H1 (cell line): ENCODE measurements around the gene ZC3H12C. TPM values are rescaled to one million over a fixed set of nuclear protein-coding genes. Genes with fewer than 3 reads are reported as not detected.

Experiments
- BRCA1 ChIP-seq: IDR thresholded peaks from 2 replicates; pipeline ENCODE4 v1.6.1; 2012; ENCODE audit warnings: low read depth, low read length, improper control_type of control experiment
- CBX8 ChIP-seq: fragments of 300-800, 300-1000 bp; sonication (generic); IDR thresholded peaks from 2 replicates; pipeline ENCODE4 v1.7.1; 2016; ENCODE audit warnings: low read depth, low read length, borderline replicate concordance
- HDAC2 ChIP-seq, 2 experiments: fragments of 300-600 bp in 1 of 2; sonication (generic) in 1 of 2; IDR thresholded peaks; 2 replicates each; pipeline ENCODE4 v1.6.1; 2011 to 2012; ENCODE audit warnings: low read depth in 2 of 2, low read length in 2 of 2, mild to moderate bottlenecking in 2 of 2, moderate library complexity in 2 of 2, borderline replicate concordance in 1 of 2, inconsistent platforms in 1 of 2
- TBP ChIP-seq: IDR thresholded peaks from 2 replicates; pipeline ENCODE4 v1.6.1; 2011; ENCODE audit warnings: low read depth, low read length, improper control_type of control experiment
- polyA plus RNA-seq, 7 experiments: library from polyadenylated mRNA; depleted of rRNA in 3 of 7; stranded (reverse) in 5 of 7; unstranded in 2 of 7; fragments of >200 nt in 5 of 7; fragments of 200-250 nt in 2 of 7; gene quantifications; 1 replicate in 5 of 7; 2 replicates in 1 of 7; 4 replicates in 1 of 7; pipeline versions ENCODE4 v1.2.1 to v1.2.3, GENCODE V29; 2011 to 2013; ENCODE audit warnings: missing spikeins in 2 of 7, mixed read lengths in 2 of 7
- total RNA-seq: library from RNA; stranded (reverse); fragmentation: NEBNext Ultra II Directional; extraction: Animal tissue kit (Norgen Biotek cat#: 25700); gene quantifications from 2 replicates; pipeline ENCODE4 v1.2.1, GENCODE V29; 2021
- TF ChIP-seq, protein P1 (sequence below): fragments of 300-600 bp; sonication (generic); IDR thresholded peaks from 2 replicates; pipeline ENCODE4 v1.7.1; 2012; ENCODE audit warnings: low read length, moderate library complexity, mild to moderate bottlenecking, inconsistent platforms; ENCODE audit not compliant: insufficient replicate concordance
- TF ChIP-seq, protein P2 (sequence below), 3 experiments: IDR thresholded peaks; 1 replicate in 2 of 3; 2 replicates in 1 of 3; pipeline versions ENCODE4 v1.5.1 to v1.6.1; 2011; ENCODE audit warnings: low read length in 3 of 3, mild to moderate bottlenecking in 3 of 3, inconsistent platforms in 2 of 3, low read depth in 1 of 3, moderate library complexity in 1 of 3; ENCODE audit not compliant: insufficient read depth in 1 of 3; ENCODE audit errors: control extremely low read depth in 1 of 3
- TF ChIP-seq, protein P3 (sequence below): IDR thresholded peaks from 2 replicates; pipeline ENCODE4 v1.6.1; 2012; ENCODE audit warnings: inconsistent platforms

Gene ZC3H12C
- total and polyA plus RNA-seq, 2 of the 8 experiments (the other 6 are each of a cell fraction or from before 2014, with no cell fraction given), result 2.0 to 2.7 TPM

DNA sequence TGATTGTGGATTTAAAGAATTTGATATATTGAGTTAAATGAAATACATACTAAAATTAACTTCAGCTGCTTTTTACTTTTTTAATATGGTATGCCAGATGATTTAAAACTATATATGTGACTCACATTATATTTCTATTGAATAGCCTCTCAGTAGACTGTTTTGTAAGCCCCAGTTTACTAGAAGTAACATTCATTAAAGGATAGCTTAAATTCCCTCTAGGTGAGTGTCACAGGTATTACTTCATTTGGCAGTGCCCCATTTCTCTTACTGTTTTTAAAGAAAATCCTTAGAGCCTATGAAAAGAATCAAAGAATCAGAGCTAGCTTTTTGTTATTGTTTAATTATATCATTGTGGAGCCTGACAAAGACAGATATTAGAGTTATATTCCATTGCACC, 48.6 kb downstream of the ZC3H12C start (continued):
- TF ChIP-seq, protein P1, sequence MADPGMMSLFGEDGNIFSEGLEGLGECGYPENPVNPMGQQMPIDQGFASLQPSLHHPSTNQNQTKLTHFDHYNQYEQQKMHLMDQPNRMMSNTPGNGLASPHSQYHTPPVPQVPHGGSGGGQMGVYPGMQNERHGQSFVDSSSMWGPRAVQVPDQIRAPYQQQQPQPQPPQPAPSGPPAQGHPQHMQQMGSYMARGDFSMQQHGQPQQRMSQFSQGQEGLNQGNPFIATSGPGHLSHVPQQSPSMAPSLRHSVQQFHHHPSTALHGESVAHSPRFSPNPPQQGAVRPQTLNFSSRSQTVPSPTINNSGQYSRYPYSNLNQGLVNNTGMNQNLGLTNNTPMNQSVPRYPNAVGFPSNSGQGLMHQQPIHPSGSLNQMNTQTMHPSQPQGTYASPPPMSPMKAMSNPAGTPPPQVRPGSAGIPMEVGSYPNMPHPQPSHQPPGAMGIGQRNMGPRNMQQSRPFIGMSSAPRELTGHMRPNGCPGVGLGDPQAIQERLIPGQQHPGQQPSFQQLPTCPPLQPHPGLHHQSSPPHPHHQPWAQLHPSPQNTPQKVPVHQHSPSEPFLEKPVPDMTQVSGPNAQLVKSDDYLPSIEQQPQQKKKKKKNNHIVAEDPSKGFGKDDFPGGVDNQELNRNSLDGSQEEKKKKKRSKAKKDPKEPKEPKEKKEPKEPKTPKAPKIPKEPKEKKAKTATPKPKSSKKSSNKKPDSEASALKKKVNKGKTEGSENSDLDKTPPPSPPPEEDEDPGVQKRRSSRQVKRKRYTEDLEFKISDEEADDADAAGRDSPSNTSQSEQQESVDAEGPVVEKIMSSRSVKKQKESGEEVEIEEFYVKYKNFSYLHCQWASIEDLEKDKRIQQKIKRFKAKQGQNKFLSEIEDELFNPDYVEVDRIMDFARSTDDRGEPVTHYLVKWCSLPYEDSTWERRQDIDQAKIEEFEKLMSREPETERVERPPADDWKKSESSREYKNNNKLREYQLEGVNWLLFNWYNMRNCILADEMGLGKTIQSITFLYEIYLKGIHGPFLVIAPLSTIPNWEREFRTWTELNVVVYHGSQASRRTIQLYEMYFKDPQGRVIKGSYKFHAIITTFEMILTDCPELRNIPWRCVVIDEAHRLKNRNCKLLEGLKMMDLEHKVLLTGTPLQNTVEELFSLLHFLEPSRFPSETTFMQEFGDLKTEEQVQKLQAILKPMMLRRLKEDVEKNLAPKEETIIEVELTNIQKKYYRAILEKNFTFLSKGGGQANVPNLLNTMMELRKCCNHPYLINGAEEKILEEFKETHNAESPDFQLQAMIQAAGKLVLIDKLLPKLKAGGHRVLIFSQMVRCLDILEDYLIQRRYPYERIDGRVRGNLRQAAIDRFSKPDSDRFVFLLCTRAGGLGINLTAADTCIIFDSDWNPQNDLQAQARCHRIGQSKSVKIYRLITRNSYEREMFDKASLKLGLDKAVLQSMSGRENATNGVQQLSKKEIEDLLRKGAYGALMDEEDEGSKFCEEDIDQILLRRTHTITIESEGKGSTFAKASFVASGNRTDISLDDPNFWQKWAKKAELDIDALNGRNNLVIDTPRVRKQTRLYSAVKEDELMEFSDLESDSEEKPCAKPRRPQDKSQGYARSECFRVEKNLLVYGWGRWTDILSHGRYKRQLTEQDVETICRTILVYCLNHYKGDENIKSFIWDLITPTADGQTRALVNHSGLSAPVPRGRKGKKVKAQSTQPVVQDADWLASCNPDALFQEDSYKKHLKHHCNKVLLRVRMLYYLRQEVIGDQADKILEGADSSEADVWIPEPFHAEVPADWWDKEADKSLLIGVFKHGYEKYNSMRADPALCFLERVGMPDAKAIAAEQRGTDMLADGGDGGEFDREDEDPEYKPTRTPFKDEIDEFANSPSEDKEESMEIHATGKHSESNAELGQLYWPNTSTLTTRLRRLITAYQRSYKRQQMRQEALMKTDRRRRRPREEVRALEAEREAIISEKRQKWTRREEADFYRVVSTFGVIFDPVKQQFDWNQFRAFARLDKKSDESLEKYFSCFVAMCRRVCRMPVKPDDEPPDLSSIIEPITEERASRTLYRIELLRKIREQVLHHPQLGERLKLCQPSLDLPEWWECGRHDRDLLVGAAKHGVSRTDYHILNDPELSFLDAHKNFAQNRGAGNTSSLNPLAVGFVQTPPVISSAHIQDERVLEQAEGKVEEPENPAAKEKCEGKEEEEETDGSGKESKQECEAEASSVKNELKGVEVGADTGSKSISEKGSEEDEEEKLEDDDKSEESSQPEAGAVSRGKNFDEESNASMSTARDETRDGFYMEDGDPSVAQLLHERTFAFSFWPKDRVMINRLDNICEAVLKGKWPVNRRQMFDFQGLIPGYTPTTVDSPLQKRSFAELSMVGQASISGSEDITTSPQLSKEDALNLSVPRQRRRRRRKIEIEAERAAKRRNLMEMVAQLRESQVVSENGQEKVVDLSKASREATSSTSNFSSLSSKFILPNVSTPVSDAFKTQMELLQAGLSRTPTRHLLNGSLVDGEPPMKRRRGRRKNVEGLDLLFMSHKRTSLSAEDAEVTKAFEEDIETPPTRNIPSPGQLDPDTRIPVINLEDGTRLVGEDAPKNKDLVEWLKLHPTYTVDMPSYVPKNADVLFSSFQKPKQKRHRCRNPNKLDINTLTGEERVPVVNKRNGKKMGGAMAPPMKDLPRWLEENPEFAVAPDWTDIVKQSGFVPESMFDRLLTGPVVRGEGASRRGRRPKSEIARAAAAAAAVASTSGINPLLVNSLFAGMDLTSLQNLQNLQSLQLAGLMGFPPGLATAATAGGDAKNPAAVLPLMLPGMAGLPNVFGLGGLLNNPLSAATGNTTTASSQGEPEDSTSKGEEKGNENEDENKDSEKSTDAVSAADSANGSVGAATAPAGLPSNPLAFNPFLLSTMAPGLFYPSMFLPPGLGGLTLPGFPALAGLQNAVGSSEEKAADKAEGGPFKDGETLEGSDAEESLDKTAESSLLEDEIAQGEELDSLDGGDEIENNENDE, result no peak
- TF ChIP-seq CBX8 (no peak), TBP (no peak), HDAC2 (IDR thresholded peaks at IDR 0.05; ENCODE audit: borderline replicate concordance in 1 of 2, low read depth in 2 of 2, low read length in 2 of 2) (no peak), BRCA1 (no peak)
- TF ChIP-seq, protein P2, sequence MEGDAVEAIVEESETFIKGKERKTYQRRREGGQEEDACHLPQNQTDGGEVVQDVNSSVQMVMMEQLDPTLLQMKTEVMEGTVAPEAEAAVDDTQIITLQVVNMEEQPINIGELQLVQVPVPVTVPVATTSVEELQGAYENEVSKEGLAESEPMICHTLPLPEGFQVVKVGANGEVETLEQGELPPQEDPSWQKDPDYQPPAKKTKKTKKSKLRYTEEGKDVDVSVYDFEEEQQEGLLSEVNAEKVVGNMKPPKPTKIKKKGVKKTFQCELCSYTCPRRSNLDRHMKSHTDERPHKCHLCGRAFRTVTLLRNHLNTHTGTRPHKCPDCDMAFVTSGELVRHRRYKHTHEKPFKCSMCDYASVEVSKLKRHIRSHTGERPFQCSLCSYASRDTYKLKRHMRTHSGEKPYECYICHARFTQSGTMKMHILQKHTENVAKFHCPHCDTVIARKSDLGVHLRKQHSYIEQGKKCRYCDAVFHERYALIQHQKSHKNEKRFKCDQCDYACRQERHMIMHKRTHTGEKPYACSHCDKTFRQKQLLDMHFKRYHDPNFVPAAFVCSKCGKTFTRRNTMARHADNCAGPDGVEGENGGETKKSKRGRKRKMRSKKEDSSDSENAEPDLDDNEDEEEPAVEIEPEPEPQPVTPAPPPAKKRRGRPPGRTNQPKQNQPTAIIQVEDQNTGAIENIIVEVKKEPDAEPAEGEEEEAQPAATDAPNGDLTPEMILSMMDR (IDR thresholded peaks at IDR 0.05; ENCODE audit: control extremely low read depth in 1 of 3, insufficient read depth in 1 of 3, low read depth in 1 of 3, low read length in 3 of 3), result no peak
- TF ChIP-seq, protein P3, sequence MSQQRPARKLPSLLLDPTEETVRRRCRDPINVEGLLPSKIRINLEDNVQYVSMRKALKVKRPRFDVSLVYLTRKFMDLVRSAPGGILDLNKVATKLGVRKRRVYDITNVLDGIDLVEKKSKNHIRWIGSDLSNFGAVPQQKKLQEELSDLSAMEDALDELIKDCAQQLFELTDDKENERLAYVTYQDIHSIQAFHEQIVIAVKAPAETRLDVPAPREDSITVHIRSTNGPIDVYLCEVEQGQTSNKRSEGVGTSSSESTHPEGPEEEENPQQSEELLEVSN, result no peak
